ENCODE results near the gene REV1. TPM values are rescaled to one million over a fixed set of nuclear protein-coding genes. Genes with fewer than 3 reads are reported as not detected.

REV1 gene
- total and polyA plus RNA-seq, 2 of the 13 experiments (the other 11 are each of a cell fraction or from before 2014, with no cell fraction given): 49.1 to 71.8 TPM

GRCh38 chr2:99489063-99489760 lies 605 bp downstream of the REV1 start (continued):
- peak; percentile 53 for TF ChIP-seq ARID4A (CRISPR knock-in tag; IDR thresholded peaks at IDR 0.05; ENCODE audit: borderline replicate concordance)
- peak; percentile 79; the same call in 1 of the 2 replicates for TF ChIP-seq GPN1 (CRISPR knock-in tag; IDR thresholded peaks at IDR 0.05; ENCODE audit: borderline replicate concordance)
- no peak for TF ChIP-seq KDM1A (CRISPR knock-in tag; IDR thresholded peaks at IDR 0.05)
- peak; percentile 23; the same call in 1 of the 2 replicates for TF ChIP-seq REL (CRISPR knock-in tag; conservative IDR thresholded peaks at IDR 0.05)
- TF ChIP-seq ZNF850 (CRISPR knock-in tag; conservative IDR thresholded peaks at IDR 0.05): no peak
- TF ChIP-seq ZNF816 (CRISPR knock-in tag; IDR thresholded peaks at IDR 0.05; ENCODE audit: borderline replicate concordance): peak; percentile 5; the same call in 1 of the 2 replicates
- no peak for TF ChIP-seq NAIF1 (CRISPR knock-in tag; IDR thresholded peaks at IDR 0.05; ENCODE audit: borderline replicate concordance)
- TF ChIP-seq HNRNPL (IDR thresholded peaks at IDR 0.05; ENCODE audit: low read depth, low read length): no peak
- no peak for TF ChIP-seq ZNF777 (CRISPR knock-in tag; IDR thresholded peaks at IDR 0.05)
- TF ChIP-seq ERF (CRISPR knock-in tag; IDR thresholded peaks at IDR 0.05): no peak
- TF ChIP-seq EZH2 (conservative IDR thresholded peaks at IDR 0.05; ENCODE audit: low read depth, low read length): no peak
- peak; percentile 63; the same call in 1 of the 2 replicates for TF ChIP-seq ZNF558 (CRISPR knock-in tag; IDR thresholded peaks at IDR 0.05; ENCODE audit: borderline replicate concordance)
- no peak for TF ChIP-seq GLMP (CRISPR knock-in tag; IDR thresholded peaks at IDR 0.05; ENCODE audit: borderline replicate concordance)
- no peak for TF ChIP-seq PCBP1 (IDR thresholded peaks at IDR 0.05; ENCODE audit: borderline replicate concordance, low read depth, low read length)
- TF ChIP-seq KDM2A (CRISPR knock-in tag; IDR thresholded peaks at IDR 0.05; ENCODE audit: borderline replicate concordance, low read depth): peak; percentile 69
- 0 out of 4 replicates have a peak, but pooled peaks of 1 of the 2 experiments have one; percentile 11 for TF ChIP-seq ATF4 (CRISPR knock-in tag; IDR thresholded peaks at IDR 0.05)
- TF ChIP-seq SIN3B (IDR thresholded peaks at IDR 0.05; ENCODE audit: low read length): no peak
- TF ChIP-seq, protein P1, sequence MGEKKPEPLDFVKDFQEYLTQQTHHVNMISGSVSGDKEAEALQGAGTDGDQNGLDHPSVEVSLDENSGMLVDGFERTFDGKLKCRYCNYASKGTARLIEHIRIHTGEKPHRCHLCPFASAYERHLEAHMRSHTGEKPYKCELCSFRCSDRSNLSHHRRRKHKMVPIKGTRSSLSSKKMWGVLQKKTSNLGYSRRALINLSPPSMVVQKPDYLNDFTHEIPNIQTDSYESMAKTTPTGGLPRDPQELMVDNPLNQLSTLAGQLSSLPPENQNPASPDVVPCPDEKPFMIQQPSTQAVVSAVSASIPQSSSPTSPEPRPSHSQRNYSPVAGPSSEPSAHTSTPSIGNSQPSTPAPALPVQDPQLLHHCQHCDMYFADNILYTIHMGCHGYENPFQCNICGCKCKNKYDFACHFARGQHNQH (CRISPR knock-in tag; IDR thresholded peaks at IDR 0.05): no peak
- TF ChIP-seq ZNF792 (CRISPR knock-in tag; IDR thresholded peaks at IDR 0.05): no peak
- 0 out of 2 replicates have a peak, but pooled peaks have one; percentile 29 for TF ChIP-seq ZBTB7A (CRISPR knock-in tag; IDR thresholded peaks at IDR 0.05)
- TF ChIP-seq HCFC1 (IDR thresholded peaks at IDR 0.05; ENCODE audit: low read depth, low read length): no peak
- peak; percentile 31; the same call in 1 of the 2 replicates for TF ChIP-seq ZNF501 (CRISPR knock-in tag; IDR thresholded peaks at IDR 0.05)
- TF ChIP-seq SKI (IDR thresholded peaks at IDR 0.05; ENCODE audit: partially characterized antibody): peak; percentile 77
